Hematopoietic multipotent progenitor cell treated with erythropoietin and hydrocortisone succinate and interleukin-3 and kit ligand, for 4 days (in vitro differentiated cells): ENCODE results near the gene PRR23E.

ENCODE experiments used
- DNase-seq: peaks from one replicate; pipeline ENCODE4 v3.0.0-alpha.2; 2015

PRR23E gene

DNA sequence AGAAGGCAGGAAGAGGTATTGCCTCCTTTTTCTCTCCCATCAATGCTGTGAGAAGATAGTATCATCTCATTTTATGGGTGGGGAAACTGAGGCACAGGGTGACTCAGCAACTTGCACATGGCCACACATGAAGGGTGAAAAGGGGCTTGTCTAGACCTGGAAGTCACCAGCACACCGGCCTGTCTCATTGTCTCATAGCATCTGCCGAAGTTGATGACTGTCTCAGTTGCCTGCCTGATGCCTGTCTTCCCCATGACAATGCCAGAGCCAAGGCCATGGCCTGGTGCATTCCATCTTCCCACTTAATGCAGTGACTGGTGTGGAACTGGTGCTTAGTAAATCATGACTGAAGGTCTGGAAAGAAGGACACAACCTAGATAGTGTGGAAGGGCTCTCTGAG lies 27.9 kb upstream of the PRR23E start:
- no peak for DNase-seq

DNA sequence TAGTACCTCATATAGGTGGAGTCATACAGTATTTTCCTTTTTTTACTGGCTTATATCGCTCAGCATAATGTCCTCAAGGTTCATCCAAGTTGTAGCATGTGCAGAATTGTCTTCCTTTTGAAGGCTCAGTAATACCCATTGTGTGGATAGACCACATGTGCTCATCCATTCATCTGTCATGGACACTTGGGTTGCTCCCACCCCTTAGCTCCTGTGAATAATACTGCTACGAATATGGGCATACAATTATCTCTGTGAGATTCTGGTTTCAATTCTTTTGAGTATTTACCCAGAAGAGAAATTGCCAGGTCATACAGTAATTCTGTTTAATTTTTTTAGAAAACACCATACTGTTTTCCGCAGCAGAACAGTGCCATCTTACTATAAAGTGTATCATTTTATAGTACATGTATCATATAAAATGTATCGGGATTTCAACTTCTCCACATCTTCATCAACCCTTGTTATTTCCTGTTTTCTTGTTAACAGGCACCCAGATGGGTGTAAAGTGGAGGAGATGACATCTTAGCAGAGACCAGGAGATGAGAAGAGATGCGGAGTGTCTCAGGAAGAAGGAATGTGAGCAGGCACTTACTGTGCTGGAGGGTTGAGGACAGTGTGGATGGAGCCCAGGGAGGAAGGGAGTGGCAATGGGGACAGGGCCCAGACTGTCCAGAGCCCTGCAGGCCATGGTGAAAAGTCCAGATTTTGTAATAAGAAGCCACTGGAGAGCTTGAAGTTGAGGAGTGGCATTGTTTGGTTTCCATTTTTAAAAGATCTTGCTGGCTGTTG lies 27.0 kb upstream of the PRR23E start:
- DNase-seq, result no peak

DNA sequence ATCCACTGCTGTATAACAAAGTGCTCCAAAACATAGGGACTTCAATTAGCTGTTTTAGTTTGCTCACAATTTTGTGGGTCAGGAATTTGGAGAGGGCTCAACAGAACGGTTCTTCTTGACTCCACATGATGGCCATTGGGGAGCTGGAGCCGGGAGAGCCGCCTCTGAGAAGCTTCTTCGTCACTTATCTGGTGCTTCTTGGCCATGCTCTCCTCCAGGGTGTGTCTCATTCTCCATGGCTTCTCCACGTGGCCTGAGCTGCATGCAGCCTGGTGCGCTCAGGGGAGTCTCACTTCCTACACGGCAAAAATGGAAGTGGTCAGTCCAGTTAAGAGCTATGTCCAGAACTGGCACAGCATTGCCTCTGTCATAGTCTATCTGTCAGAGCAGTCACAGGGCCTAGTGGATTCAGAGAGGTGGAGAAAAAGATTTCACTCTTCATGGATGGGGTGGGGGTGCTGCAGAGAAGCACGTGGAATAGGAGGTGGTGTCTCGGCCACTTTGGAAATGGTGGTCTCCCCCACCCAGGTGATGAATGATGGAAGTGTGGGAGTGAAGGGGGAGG lies 26.3 kb upstream of the PRR23E start:
- DNase-seq, result no peak

DNA sequence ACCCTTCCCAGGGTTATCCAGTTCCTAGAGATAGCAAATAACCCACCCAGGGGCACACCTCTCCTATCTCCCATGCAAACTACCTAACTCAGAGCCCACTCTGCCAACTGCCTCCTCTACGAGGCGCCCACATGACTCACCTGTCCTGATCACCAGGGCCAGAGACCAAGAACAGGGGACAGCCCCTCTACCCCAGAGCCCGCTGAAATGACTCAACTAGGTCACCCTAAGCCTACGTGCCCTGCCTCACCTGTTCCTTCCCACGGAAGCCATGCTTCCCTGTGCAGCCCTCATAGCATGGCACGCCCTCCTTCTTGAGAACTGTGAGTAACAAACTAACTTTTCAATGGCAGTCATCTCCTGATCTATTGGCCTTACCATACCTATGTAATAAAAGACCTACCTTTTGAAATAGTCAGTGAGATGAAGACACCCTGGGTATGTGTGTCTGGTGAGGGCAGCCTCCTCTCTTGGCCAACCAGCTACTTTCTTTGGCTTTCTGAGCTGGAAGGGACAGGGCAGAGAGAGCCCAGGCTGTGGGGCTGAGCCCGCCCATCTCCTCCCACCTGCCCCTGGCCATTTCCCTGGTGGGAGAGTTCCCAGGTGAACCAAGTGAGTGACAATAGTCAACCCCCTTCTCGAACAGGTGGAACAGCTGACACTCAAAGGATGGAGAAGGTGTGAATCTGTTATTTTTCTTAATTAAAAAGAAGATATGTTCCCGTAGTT lies 25.5 kb upstream of the PRR23E start:
- no peak for DNase-seq

DNA sequence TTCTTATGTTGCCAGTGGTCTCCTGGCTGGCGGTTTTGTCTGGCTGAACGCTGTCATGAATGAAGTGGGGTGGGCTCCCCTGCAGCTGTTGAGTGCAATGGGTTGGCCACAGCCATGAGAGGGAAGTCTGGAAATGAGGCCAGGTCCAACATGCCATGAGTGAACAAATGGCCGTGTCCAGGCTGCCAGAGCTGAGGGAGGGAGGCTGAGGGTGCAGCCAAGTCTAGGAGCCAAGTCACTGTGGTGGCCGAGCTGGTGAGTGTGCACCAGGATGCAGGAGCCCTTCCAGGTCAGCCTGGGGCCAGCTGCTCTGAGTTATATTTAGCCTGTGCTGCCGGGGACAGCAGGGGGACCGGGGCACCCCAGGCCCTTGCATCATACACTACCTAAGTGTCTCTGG lies 24.7 kb upstream of the PRR23E start:
- DNase-seq, result no peak

DNA sequence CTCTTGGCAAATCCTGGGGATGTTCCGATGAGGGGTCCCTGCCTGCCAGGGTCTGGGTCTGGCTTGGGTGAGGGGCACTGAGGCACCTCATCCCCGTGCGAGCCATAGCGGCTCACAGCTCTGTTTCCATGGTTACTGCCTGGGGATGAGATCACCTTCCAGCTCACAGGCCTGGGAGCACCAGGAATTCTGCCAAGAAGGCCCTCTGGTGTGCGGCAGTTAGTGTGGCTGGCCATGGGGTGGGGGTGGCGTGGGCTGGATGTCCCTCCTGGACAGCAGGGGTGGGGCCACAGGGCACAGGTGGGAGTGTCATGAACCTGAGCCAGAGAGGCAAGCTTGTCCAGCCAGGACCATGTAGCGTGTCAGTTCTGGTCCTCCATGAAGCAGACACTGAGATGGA lies 22.1 kb upstream of the PRR23E start:
- no peak for DNase-seq

DNA sequence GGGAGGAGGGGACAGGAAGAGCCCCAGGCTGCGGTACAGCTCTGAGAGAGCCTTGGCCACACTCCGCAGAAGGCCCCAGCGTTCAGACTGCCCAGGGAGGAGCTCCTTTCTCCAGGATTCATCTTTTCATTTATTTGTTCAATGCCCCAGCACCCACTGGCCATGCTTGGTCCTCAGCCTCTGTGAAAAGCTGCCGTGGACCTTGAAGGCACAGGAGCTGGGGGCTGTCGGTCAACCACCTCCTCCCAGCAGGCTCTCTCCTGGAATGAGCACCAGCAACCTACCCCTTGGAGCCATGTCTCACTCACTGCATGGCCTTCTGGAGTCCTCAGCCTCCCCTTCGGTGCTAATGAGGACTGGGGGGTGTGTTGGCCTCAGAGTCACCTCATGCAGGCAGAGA lies 21.6 kb upstream of the PRR23E start:
- no peak for DNase-seq

DNA sequence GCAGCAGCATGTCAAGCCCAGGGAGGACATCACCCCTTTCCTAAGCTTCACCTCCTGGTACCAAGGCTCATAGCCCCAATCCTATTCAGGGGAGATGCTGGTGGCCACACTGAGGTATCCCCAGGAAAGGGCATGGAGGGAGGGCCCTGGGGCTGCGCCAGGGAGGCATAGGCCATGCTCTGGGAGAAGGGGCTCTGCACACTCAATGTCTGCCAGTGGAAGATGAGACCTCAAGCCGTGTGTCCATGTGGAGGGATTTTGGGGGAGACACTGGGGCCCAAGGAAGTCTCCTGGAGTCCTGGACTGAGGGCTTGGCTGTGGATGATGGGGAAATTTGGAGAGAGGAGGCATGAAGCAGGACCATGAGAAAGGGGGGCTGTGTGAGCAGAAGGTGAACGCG lies 21.2 kb upstream of the PRR23E start:
- DNase-seq, result no peak

DNA sequence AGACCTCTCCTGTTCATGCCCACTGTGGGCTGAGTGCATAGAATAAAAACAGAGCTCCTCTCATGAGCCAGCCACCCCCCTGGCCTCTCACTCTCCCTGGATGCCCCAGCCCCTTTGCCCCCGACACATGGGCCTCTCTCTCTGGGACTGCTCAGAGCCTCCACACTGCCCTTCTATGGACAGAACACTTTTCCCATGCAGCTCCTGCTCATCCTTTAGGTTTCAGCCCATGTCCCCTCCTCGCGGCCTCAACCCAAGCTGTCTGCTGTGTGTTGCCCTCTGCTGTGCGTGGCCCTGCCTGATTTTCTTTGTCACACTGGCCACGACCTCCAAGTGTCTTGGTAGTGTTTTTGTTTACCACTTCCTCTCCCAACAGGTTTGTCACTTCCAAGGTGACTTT lies 20.7 kb upstream of the PRR23E start:
- no peak for DNase-seq

DNA sequence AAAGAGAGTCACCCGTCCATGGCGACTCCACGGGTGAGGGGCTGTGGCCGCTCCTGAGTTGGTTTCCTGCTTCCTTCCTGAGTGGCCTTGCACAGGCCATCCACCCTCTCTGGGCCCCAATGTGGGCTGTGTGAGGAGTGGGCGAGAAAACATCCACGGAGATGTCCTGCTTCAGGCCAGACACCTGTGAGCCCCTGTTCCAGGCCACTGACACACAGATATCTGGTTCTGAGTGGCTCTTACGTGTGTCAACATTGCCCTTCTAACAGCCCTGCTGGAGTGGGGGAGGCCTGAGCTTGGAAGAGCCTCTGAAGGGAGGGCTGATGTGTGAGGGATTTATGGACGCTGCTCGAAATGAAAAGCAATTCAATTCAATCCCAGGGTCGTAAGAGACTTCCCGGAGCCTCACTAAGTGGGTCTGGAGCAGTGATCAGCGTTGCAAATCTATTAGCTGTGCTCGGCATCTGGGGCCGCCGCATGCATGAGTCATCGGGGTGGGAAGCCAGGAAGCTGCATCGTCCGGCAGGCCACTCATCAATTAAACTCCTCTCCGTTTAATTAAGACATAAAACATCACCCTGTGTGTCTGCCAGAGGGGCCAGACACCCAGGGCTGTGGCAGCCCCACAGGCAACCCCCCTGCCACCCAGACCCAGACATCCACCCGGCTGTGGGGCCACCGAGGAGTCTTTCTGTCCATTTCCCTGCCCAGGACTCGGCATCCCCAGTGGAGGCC lies 20.0 kb upstream of the PRR23E start:
- DNase-seq, result peak; percentile 8

DNA sequence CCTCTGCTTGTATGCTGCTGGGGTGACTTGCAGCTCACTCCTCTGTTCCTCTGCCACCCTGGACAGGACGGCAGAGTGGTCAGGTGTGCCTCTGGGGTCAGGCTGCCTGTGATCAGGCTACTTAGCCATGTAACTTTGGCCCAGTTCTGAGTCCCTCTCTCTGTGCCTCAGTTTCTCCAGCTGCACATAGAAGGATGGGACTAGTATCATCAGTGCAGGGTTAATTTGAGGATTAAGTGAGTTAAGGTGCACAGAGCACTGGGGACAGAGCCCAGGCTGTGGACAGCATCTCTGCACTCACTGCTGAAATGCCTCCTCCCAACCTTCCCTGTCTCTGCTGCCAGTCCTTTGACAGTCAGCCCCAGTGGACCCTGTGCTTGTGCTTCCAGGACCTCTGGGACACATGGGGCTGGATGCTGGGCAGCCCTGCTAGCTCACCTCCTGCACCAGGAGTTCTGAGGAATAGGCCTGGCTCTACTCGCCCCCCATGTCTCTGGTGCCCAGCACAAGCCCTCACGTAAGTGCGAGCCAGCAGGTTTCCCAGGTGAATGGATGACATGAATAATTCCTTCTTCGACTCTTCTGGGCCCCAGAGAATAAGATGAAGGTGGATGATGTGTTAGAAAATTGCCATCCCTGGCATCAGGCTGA lies 19.3 kb upstream of the PRR23E start:
- no peak for DNase-seq

DNA sequence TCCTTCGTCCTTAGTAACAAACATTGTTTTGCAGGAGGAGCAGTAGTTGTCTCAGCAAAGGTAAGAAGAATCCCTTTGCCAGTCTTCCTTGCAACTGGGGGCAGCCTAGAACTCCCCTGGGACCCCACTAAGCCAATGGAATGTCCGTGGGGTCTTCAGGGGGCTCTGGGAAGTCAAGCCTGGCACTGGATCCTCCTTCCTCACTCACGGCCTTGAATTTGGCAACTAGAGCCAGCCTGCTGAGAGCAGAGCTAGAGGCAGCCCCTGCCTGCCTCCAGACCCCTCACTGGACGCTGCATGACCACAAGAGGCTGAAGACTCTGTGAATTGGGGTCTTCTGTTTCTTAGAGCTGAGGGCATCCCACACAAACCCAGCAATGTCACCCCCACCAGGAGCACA lies 18.6 kb upstream of the PRR23E start:
- DNase-seq, result no peak

DNA sequence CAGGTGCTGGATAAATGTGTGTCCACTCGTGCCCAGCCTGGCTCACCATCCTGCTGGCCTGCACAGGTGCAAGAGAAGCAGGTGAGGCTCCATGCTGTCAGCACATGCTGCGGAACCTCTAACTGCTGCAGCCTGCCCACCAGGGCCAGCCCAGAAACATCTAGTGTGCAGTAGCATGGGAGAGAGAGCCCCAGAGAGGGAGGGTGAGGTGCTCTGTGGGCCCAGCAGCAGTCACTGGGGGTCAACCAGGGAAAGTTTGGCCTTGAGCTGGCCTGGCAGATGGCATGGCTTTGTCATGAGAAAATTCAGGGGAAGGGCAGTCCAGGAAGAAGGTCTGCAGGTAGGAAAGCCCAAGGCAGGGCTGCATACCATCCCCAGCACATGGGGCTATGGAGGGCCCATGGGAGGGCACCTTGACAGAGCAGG lies 18.2 kb upstream of the PRR23E start:
- no peak for DNase-seq

DNA sequence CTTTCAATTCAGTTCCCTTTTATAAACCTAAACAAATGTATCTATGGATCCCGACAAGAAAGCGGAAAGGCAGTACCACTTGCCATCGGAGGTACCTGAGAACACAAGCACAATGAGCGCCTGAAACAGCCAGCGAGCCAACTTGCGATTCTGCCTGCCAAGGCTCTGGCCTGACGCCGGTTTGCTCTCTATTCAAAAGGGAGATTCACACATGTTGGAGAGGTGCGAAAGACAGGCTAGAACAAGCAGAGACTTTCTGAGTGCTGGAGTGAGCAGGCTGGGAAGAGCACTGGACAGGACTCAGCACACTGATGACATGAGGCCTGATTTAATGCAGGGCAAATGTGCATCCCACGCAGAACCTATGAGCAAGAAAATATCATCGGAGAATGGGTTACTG lies 17.7 kb upstream of the PRR23E start:
- no peak for DNase-seq

DNA sequence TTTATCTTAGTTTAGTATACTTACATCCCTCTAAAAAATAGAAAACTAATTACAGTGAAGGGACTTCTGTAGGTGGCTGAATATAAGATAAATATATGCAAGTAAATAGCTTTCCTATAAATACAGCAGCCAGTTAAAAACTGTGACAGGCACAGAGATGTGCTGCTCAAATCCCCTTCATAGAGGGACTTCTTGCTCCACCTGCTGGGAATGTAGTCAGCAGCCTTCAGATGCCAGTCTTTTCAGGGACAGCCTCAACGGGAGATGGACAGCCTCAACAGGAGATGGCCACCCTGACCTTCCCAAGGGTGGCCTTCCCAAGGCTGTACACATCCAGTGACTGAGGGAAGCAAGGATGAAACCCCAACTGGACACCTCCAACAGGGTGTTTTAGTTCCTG lies 15.7 kb upstream of the PRR23E start:
- DNase-seq, result no peak

DNA sequence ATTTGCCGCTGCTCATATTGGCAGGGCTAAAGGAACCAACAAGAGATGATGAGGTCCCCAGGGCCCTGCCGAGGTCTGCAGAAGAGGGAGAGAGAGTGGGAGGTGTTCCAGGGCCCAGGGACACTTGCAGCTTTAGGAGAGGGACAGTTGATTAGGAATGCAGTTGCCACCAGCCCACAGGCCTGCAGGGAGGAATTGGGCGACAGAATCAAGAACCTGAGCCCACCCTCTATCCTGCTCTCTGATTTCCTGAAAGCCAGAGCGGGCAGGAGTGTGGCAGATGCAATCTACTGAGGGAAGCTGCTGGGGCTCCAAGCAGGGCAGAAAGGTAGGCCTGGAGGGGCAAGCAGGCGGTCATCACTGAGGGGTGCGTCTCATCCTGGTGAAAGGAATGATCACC lies 12.1 kb upstream of the PRR23E start:
- DNase-seq, result no peak

DNA sequence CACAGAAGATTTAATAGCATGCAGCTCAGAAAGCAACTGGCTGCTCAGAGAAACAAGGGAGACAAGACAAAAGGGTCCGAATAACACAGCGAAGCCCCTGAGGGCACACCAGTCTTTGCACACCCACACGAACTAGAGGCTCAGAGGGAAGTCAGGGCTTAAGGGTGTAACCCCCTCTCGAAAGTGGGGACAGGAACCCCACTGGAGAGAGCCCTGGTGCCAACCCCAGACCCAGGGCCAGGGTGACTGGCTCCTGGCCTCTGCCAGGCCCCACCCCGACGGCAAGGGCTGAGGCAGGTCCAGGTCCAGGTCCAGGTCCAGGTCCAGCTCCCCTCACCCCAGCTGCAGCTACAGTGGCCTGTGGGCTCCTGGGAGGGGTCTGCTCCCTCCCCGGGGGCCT lies 10.5 kb upstream of the PRR23E start:
- no peak for DNase-seq

DNA sequence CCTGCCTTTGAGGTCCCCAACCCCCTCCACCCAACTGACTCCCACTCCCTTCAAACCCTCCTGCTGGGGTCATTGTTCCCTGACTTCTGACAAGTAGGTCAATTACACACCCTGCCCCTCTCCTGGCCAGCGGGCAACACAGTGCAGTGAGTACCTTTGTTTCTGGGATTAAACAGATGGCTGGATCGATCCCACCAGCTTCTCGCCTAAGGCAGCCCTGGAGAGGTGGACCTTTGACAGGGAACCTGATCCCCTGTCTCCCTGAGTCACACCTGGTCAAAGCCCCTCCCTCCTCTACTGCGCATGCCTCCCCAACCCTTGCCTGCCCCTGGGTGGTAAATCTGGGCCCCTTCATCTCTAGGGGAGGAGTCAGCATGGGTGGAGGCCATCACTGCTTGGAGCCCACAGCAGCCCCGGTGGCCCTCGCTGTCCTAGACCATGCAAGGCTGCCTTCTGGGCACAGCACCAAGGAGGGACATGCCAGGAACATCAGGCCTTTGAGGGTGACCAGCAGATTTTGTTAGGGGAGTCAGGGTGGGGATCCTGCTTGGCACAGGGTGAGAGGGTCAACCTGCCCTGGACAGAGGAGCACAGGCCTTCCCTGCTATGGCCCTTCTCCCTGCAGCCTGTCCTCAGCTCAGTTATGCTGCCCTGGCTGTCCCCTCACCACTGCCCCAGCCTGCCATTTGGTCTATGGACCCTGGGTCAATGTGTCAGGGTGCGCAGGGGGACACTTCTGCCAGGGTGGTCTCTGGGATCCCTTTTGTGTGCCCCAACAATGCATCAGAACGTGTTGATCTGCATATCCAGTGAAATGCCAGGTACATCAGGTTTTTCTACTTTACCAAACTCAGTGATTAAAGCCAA lies 9.8 kb upstream of the PRR23E start:
- DNase-seq, result no peak

DNA sequence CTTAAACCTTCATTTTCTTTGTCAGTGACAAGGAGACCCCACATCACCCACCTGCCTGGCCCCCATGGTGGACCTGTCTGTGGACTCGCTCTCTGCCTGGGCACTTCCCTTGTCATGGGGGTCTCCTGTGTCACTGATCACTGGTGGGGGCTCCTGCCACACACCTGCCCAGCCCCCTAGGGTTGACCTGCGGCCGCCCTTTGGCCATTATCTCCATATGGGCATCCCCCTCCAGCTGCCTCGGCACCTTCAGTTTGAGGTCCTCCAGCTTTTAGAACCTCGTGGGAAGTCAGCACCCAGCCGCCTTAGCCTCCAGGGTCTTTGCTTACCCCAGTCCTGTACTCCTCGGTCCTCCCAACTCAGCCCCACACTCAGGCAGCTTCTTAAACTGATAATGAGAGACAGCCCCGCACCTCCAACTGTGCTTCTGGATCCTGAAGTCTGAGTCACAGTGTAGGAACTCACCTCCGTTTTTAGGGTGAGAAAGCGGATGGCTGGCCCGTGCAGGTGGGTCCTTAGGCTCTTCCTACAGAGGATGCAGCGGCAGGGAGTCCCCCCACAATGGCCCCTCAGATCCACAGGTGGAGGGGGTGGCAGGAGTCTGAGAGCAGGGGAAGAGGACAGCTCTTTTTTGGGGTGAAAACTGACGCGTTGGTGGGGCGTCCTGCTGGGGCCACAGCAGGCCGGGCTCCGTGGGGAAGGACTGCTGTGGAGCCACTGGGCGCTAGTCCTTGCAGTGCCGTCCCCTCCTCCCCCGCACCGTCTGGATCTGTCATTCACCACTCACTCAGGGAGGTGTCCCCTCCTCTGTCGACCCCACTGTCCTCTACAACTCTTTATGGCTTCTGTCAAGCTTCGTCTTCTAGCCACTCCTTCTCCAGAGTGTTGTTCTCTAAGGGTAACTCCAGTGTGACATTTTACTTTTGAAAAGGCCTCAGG lies 8.7 kb upstream of the PRR23E start:
- no peak for DNase-seq

DNA sequence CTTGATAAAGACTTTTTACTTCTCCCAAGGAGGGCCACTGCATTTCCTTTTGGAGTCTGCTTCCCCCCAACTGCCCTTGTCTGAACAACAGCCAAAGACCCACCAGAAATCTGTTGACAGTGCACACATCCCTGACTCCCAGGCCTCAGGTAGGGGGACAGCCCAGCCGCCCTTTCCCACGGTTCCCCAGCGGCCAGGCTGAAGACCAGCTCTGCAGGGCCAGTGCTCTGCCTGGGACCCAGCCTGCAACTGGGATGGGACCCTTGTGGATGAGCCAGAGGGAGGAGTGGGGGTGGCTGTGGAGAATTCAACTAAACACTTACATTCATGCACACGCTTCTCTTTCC lies 8.1 kb upstream of the PRR23E start:
- no peak for DNase-seq

DNA sequence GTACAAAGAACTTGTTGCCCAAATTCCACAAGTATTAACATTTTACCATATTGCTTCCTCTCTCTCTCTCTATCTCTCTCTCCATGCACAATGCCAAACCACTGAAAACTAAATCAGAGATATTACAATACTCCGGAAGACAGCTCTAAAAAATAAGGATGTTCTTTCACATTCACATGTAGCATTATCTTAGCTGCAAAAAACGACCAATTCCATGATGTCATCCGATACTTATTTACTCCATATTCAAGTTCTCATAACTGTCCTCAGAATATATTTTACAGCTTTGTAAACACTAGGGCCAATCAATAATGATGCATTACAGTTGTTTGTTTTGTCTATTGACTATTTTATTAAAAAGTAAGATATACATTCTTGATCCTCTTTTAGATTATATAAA lies 7.7 kb upstream of the PRR23E start:
- no peak for DNase-seq
